B cell (primary cell): ENCODE results near the gene GFOD2. TPM values are rescaled to one million over a fixed set of nuclear protein-coding genes. Genes with fewer than 3 reads are reported as not detected.

Source experiments
- ATAC-seq: fragments of 200-7000 bp; cut with Tn5 transposase; one replicate; pipeline ENCODE4 v1.10.0; 2021; ENCODE audit warnings: low read depth, mild to moderate bottlenecking, moderate number of reproducible peaks, moderate library complexity
- CTCF ChIA-PET: fragments of 350-600 bp; sonication (Branson Sonifier 250); formaldehyde crosslinking; loops from one replicate; lab custom pipeline; 2021; ENCODE audit warnings: antibody characterized with exemption, inconsistent platforms; lab: Charles Lee
- POLR2A ChIA-PET: fragments of 350-600 bp; sonication (Branson Sonifier 250); formaldehyde crosslinking; loops from one replicate; lab custom pipeline; 2021; ENCODE audit warnings: antibody characterized with exemption; lab: Charles Lee
- DNase-seq: peaks from one replicate; pipeline ENCODE4 v3.0.0; 2013
- H2AFZ ChIP-seq: 2 replicates; pipeline ENCODE4 v1.6.1; 2012; ENCODE audit warnings: mild to moderate bottlenecking, low read depth, low read length; ENCODE audit not compliant: insufficient read depth, poor library complexity, severe bottlenecking
- H3K27ac ChIP-seq, 2 donors: 1 replicate in 1 of 2; 2 replicates in 1 of 2; pipeline ENCODE4 v1.5.1; 2012 to 2013; ENCODE audit warnings: low read length in 2 of 2, mild to moderate bottlenecking in 2 of 2, moderate library complexity in 1 of 2
- H3K27me3 ChIP-seq, 4 experiments: fragments of 200-600 bp in 1 of 4; sonication (generic) in 1 of 4; replicated peaks in 1 of 4; 1 replicate in 2 of 4; 2 replicates in 2 of 4; pipeline versions ENCODE4 v1.6.1 to v1.7.0; 2013 to 2016; ENCODE audit warnings: low read length in 3 of 4, mild to moderate bottlenecking in 2 of 4, mixed read lengths in 1 of 4, moderate library complexity in 1 of 4; ENCODE audit not compliant: insufficient read depth in 4 of 4, control insufficient read depth in 3 of 4; ENCODE audit errors: control extremely low read depth in 1 of 4
- H3K36me3 ChIP-seq, 2 experiments: replicated peaks in 1 of 2; 1 replicate in 1 of 2; 2 replicates in 1 of 2; pipeline versions ENCODE4 v1.6.1 to v1.7.1; 2013; ENCODE audit warnings: low read length in 1 of 2; ENCODE audit not compliant: insufficient read depth in 2 of 2, control insufficient read depth in 1 of 2; ENCODE audit errors: control extremely low read depth in 1 of 2, extremely low read depth in 1 of 2
- H3K4me1 ChIP-seq, 2 donors: fragments of 200-600 bp in 1 of 2; sonication (generic) in 1 of 2; 1 replicate in 1 of 2; 2 replicates in 1 of 2; pipeline versions ENCODE4 v1.5.1 to v1.6.1; 2013 to 2017; ENCODE audit warnings: low read length in 2 of 2; ENCODE audit not compliant: control insufficient read depth in 2 of 2, insufficient read depth in 2 of 2
- H3K4me2 ChIP-seq: replicated peaks from 2 replicates; pipeline ENCODE3; 2012; ENCODE audit warnings: mild to moderate bottlenecking, low read depth, low read length; ENCODE audit not compliant: poor library complexity, severe bottlenecking
- H3K4me3 ChIP-seq, 5 experiments: fragments of 200-600 bp in 1 of 5; sonication (generic) in 1 of 5; 1 replicate in 3 of 5; 2 replicates in 2 of 5; pipeline versions ENCODE4 v1.5.1 to v1.7.0; 2011 to 2016; ENCODE audit warnings: low read length in 4 of 5, mild to moderate bottlenecking in 4 of 5, low read depth in 2 of 5, control low read depth in 1 of 5, moderate library complexity in 1 of 5; ENCODE audit not compliant: insufficient read depth in 1 of 5; ENCODE audit errors: control extremely low read depth in 1 of 5, extremely low read depth in 1 of 5
- H3K79me2 ChIP-seq: fragments of 200-600 bp; sonication (generic); one replicate; pipeline ENCODE4 v1.6.0; 2016; ENCODE audit warnings: low read length; ENCODE audit not compliant: control insufficient read depth, insufficient read depth
- H3K9ac ChIP-seq: fragments of 200-600 bp; sonication (generic); 2 replicates; pipeline ENCODE4 v1.6.1; 2017; ENCODE audit warnings: mild to moderate bottlenecking, low read length, moderate library complexity
- H3K9me3 ChIP-seq, 3 donors: one replicate each; pipeline versions ENCODE4 v1.6.1 to v1.7.1; 2013; ENCODE audit warnings: low read length in 2 of 3; ENCODE audit not compliant: control insufficient read depth in 2 of 3, insufficient read depth in 1 of 3; ENCODE audit errors: control extremely low read depth in 1 of 3
- H4K20me1 ChIP-seq: 2 replicates; pipeline ENCODE4 v1.6.0; 2012; ENCODE audit warnings: mild to moderate bottlenecking, low read length; ENCODE audit not compliant: insufficient read depth, control insufficient read depth, poor library complexity, severe bottlenecking
- H3K27ac Mint-ChIP-seq: one replicate; pipeline ENCODE4 v1.8.0; 2021; ENCODE audit warnings: mixed read lengths
- H3K27me3 Mint-ChIP-seq: one replicate; pipeline ENCODE4 v1.8.0; 2021; ENCODE audit warnings: mixed read lengths
- H3K4me1 Mint-ChIP-seq: one replicate; pipeline ENCODE4 v1.8.0; 2021; ENCODE audit warnings: mixed read lengths
- H3K4me3 Mint-ChIP-seq: one replicate; pipeline ENCODE4 v1.8.0; 2021; ENCODE audit warnings: mixed read lengths
- H3K9me3 Mint-ChIP-seq: one replicate; pipeline ENCODE4 v1.8.0; 2022; ENCODE audit warnings: mixed read lengths; ENCODE audit not compliant: insufficient read depth
- CTCF ChIP-seq: fragments of 200-600 bp; IDR thresholded peaks from one replicate; pipeline ENCODE4 v1.8.0; 2022; ENCODE audit warnings: antibody characterized with exemption, mild to moderate bottlenecking
- EZH2 ChIP-seq: IDR thresholded peaks from 2 replicates; pipeline ENCODE4 v1.6.1; 2012; ENCODE audit warnings: borderline replicate concordance, low read depth, mild to moderate bottlenecking, moderate library complexity, low read length; ENCODE audit not compliant: insufficient read depth, poor library complexity, severe bottlenecking
- WGBS: methylation state at CpG from one replicate; pipeline ENCODE4 v1.1.5; 2013; ENCODE audit warnings: missing lambda C conversion rate; ENCODE audit not compliant: insufficient coverage; 5-methylcytosine and 5-hydroxymethylcytosine counted together
- intact Hi-C: fragments of 100-400 bp; cut with micrococcal nuclease; formaldehyde crosslinking; loops from one replicate; pipeline ENCODE4 v1.10.0; 2022
- polyA plus RNA-seq: library from polyadenylated mRNA; depleted of rRNA; stranded (reverse); fragments of >200 nt; gene quantifications from 2 replicates; pipeline ENCODE4 v1.2.3, GENCODE V29; 2012
- total RNA-seq, 2 donors: library from RNA; stranded (reverse); fragments of 120-200 nt in 1 of 2; gene quantifications; 1 replicate in 1 of 2; 2 replicates in 1 of 2; pipeline versions ENCODE4 v1.2.3 to v1.2.4, GENCODE V29; 2013 to 2022

Gene GFOD2
- total and polyA plus RNA-seq, 2 donors (not counting 1 experiment from before 2014, with no cell fraction given), result 11.9 to 18.2 TPM

DNA sequence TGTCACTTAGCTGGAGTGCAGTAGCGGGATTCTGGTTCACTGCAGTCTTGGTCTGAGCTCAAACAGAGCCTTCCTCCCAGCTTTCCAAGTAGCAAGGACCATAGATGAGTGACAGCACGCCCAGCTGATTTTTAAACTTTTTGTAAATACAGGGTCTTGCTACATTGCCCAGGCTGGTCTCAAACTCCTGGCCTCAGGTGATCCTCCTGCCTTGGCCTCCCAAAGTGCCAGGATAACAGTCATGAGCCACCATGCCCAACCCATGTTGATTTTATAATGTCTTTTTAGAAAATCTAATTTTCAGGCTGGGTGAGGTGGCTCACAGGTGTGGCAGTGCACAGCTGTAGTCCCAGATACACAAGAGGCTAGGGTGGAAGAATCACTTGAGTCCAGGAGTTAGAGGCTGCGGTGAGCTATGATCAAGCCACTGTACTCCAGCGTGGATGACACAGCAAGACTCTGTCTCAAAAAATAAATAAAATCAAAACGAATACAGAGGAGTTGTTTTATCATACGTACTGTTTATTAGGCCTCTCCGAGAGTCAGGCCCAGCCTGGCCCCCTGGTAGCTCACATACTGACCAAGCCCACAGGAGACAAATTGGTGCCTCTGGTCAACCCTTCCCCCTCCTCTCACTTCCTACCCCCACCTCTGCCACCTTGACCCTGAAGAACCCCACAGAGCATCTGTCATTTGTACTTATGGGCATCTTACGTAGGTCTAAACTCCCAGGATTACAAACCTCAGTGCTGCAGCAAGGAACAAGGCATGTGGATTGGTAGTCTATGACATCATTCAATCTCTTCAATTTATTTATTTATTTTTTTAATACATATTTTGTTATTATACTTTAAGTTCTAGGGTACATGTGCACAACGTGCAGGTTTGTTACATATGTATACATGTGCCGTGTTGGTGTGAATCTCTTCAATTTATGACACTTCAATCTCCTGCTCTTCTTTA lies 38.9 kb downstream of the GFOD2 start:
- Histone ChIP-seq H3K4me2 (no peak overlapping the region), H4K20me1 (no peaks in the 10 kb centered on the region), H3K9ac (no peak overlapping the region), H3K36me3 (peaks cover 0 to 20% of the 10 kb centered on the region in 2 experiments), H3K9me3 (no peaks in the 10 kb centered on the region), H2AFZ (no peak overlapping the region), H3K4me1 (peaks cover 8 to 12% of the 10 kb centered on the region in 2 donors), H3K27ac (no peak overlapping the region), H3K79me2 (peaks cover 5% of the 10 kb centered on the region), H3K27me3 (no peaks in the 10 kb centered on the region), H3K4me3 (no peak overlapping the region)
- ChIA-PET CTCF (no interaction called here), POLR2A (no interaction called here)
- H3K4me1 Mint-ChIP-seq, result peaks cover 20% of the 10 kb centered on the region
- TF ChIP-seq EZH2 (no peak), CTCF (no peak)
- no peak overlapping the region for H3K27ac Mint-ChIP-seq
- H3K27me3 Mint-ChIP-seq, result no peaks in the 10 kb centered on the region
- ATAC-seq (no peak), DNase-seq (no peak)
- no peak overlapping the region for H3K4me3 Mint-ChIP-seq
- H3K9me3 Mint-ChIP-seq, result no peaks in the 10 kb centered on the region
- 99% methylated on average over 7 of the region's 10 CpGs for WGBS
- intact Hi-C loops, result no loop called here
